Activated T-helper 1 cell treated with anti-CD3 and anti-CD28 coated beads, Interleukin-2, amount 50 U/mL, for 16 hours (primary cell): ENCODE measurements around the gene RNF220.

Source experiments
- DNase-seq, 2 donors: peaks; one replicate each; pipeline ENCODE4 v3.0.0-alpha.2; 2020; ENCODE audit warnings: low read depth in 1 of 2, low spot score in 1 of 2

Gene RNF220

GRCh38 chr1:44405031-44405797, at the start of gene RNF220:
RNF220 (plus strand) TSS chr1:44405255.
- no peak for DNase-seq

- no peak for DNase-seq
Measured at GRCh38 chr1:44355582-44356305, 49.3 kb upstream of the RNF220 start.

GRCh38 chr1:44357710-44358109, 47.3 kb upstream of the RNF220 start:
- DNase-seq, result no peak

- no peak for DNase-seq
Measured at GRCh38 chr1:44359234-44359935, 45.7 kb upstream of the RNF220 start.

GRCh38 chr1:44361478-44361877, 43.6 kb upstream of the RNF220 start:
- no peak for DNase-seq

GRCh38 chr1:44366371-44366975, 38.6 kb upstream of the RNF220 start:
- DNase-seq, result no peak

- DNase-seq, result no peak
Measured at GRCh38 chr1:44367944-44368343, 37.1 kb upstream of the RNF220 start.

GRCh38 chr1:44368471-44369151, 36.4 kb upstream of the RNF220 start:
- no peak for DNase-seq

- no peak for DNase-seq
Measured at GRCh38 chr1:44371206-44371605, 33.8 kb upstream of the RNF220 start.

GRCh38 chr1:44375547-44375946, 29.5 kb upstream of the RNF220 start:
- DNase-seq, result no peak

- DNase-seq, result no peak
Measured at GRCh38 chr1:44377925-44378784, 26.9 kb upstream of the RNF220 start.

GRCh38 chr1:44380666-44381177, 24.3 kb upstream of the RNF220 start:
- DNase-seq, result no peak

GRCh38 chr1:44388551-44388950, 16.5 kb upstream of the RNF220 start:
- DNase-seq, result no peak

GRCh38 chr1:44389437-44389836, 15.6 kb upstream of the RNF220 start:
- DNase-seq, result no peak

GRCh38 chr1:44390277-44390676, 14.8 kb upstream of the RNF220 start:
- DNase-seq, result no peak

- DNase-seq, result no peak
Measured at GRCh38 chr1:44401256-44402228, 3.5 kb upstream of the RNF220 start.

GRCh38 chr1:44405798-44406736, 1.0 kb downstream of the RNF220 start:
- DNase-seq, result no peak
